ENCODE measurements around the gene CKS1B. TPM values are rescaled to one million over a fixed set of nuclear protein-coding genes. Genes with fewer than 3 reads are reported as not detected.
A peak's percentile ranks its signal among the peaks of the same experiment; 100 is the strongest.

The CKS1B gene
- 100 to 1,000 TPM; 197 to 205 TPM for total RNA-seq

DNA sequence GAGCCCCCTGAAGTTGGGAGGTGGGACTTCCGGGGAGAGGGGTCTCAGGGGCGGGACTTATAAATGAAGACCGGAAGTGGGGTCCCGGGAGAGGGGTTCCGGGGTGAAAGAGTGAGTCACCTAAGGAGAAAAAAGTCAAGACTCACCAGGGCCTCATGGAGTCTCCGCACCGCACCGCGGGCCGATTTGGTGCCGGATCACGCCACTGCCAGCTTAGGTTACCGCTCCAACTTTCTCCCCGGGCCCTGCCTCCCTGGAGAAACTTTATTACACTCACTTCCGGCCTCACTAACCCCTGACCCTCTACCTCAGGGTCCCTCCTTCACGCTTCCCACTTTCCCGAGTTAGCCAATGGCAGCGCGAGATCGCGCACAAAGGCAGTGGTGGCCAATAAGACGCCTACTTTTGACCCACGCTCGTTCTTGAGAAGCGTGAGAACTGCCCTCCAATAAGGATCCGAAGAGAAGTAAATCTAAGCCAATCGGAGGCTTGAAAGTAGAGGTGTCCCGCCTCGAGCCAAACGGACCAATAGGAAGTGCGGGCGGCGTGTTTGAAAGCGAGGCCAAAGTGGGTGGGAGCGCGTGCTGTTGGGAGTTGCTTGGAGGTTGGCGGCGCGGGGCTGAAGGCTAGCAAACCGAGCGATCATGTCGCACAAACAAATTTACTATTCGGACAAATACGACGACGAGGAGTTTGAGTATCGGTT, at the start of gene CKS1B:
CKS1B (plus strand) TSS at position 580 of the 706 bp plus-strand sequence; CDS start at position 645, 65 bp downstream.
- intact Hi-C loops (cut with micrococcal nuclease), result loop anchor here (1.0 to 2.0 kb wide), 8 partner anchors 9 to 416 kb away; partner anchors contain the start of genes ADAM15, FLAD1, PYGO2 and UBE2Q1
- Mint-ChIP-seq H3K4me1 (ENCODE audit: low read depth) (peaks cover 30% of the 10 kb centered on the region), H3K9me3 (no peaks in the 10 kb centered on the region), H3K27ac (no peak within 1 kb of the TSS), H3K4me3 (no peak within 1 kb of the TSS), H3K36me3 (peaks cover 17% of the 10 kb centered on the region), H3K27me3 (no peaks in the 10 kb centered on the region)
- ChIA-PET POLR2A (interaction anchor here (0.9 to 3.2 kb wide), 13 partner anchors 9 to 414 kb away, joined by 3 to 27 read pairs (median 6); partner anchors contain the start of genes FLAD1, LENEP, PBXIP1 and PMVK), CTCF (interaction anchor here (0.9 to 12.9 kb wide), 12 partner anchors 9 to 111 kb away, joined by 3 to 80 read pairs (median 8); partner anchors contain the start of genes ADAM15, FLAD1, PBXIP1 and PYGO2)
- peak; percentile 98 for DNase-seq

DNA sequence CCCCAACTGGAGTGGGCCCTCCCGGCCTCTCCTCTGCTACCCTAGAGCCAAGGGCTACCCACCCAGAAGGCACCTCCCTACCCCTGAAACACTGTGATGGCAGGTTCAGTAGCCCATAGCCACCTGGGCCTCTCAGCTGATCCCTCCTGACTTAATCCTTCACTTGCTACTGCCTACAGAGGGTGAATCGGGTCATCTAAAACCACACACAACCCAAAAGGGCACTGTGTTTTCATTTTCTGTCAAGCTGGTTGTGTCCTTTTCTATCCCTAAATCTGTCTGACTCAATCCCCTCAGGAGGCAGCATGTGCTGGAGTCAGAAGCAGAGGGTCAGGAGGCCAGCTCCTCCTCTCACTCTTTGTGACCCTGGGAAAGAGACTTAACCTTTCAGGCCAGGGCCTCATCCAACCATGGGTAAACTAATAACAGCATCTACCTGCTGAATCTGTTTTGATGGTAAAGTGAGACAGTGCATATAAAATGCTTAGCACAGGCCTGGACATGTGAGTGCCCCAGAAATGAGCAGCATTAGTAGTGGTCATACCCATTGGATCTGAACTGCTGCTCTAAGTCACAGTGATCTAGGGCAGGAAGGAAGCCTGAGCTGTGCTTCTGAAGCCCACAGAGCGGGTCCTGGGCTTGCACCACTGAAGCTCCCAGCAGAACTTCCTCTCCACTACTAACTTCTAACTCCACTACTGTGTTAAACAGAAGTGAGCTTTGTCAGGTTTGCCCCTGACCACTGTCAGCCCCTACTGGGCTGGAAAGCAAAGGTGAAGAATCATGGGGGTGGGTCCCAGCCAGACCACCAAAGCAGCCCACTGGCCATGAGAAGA, 48.9 kb upstream of the CKS1B start:
- Mint-ChIP-seq H3K9me3 (no peaks in the 10 kb centered on the region), H3K4me3 (no peak overlapping the region), H3K27ac (no peak overlapping the region), H3K27me3 (no peaks in the 10 kb centered on the region), H3K4me1 (ENCODE audit: low read depth) (no peaks in the 10 kb centered on the region), H3K36me3 (peaks cover 41% of the 10 kb centered on the region)
- CTCF ChIA-PET, result interaction anchor here (1.0 to 1.1 kb wide), 2 partner anchors 11 to 256 kb away, joined by 3 to 4 read pairs; partner anchors contain the start of gene PMVK
- POLR2A ChIA-PET, result no interaction called here
- no peak for DNase-seq
- intact Hi-C loops (cut with micrococcal nuclease), result no loop called here

DNA sequence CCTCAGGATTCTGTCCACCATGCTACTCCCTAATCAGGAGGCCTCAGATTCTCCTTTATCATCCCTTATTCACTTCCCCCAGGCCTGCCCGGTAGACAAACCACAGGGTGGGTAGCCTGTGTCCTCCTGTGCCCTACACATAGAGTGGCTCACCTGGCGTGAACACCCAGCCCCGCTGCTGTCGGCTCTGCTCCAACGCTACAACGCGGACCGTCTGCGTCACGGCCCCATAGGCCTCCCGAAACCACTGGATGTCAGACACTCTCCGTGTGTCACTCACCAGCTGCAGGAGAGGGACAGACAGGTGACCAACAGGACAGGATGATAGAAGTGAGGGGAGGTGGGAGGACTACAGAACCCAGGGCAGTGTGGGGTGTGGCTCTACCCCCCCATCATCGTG, 48.3 kb upstream of the CKS1B start:
- H3K27me3 Mint-ChIP-seq, result no peaks in the 10 kb centered on the region
- H3K9me3 Mint-ChIP-seq, result no peaks in the 10 kb centered on the region
- no peaks in the 10 kb centered on the region for H3K4me1 Mint-ChIP-seq (ENCODE audit: low read depth)
- H3K27ac Mint-ChIP-seq, result no peak overlapping the region
- no peak overlapping the region for H3K4me3 Mint-ChIP-seq
- ChIA-PET POLR2A (no interaction called here), CTCF (interaction anchor here (0.6 to 1.1 kb wide), 3 partner anchors 10 to 432 kb away, joined by 3 to 4 read pairs (median 3); partner anchors contain the start of gene PMVK)
- H3K36me3 Mint-ChIP-seq, result peaks cover 44% of the 10 kb centered on the region
- intact Hi-C loops (cut with micrococcal nuclease), result no loop called here
- no peak for DNase-seq

GRCh38 chr1:154931940-154932487, 42.5 kb upstream of the CKS1B start:
- intact Hi-C loops (cut with micrococcal nuclease), result no loop called here
- H3K4me3 Mint-ChIP-seq, result no peak overlapping the region
- DNase-seq, result no peak
- no peaks in the 10 kb centered on the region for H3K9me3 Mint-ChIP-seq
- ChIA-PET CTCF (interaction anchor here (1.3 kb wide), 1 partner anchor 12 kb away, joined by 3 read pairs; no protein-coding TSS in a partner anchor), POLR2A (no interaction called here)
- no peak overlapping the region for H3K27ac Mint-ChIP-seq
- peaks cover 18% of the 10 kb centered on the region for H3K4me1 Mint-ChIP-seq (ENCODE audit: low read depth)
- H3K27me3 Mint-ChIP-seq, result no peaks in the 10 kb centered on the region
- peaks cover 27% of the 10 kb centered on the region for H3K36me3 Mint-ChIP-seq

DNA sequence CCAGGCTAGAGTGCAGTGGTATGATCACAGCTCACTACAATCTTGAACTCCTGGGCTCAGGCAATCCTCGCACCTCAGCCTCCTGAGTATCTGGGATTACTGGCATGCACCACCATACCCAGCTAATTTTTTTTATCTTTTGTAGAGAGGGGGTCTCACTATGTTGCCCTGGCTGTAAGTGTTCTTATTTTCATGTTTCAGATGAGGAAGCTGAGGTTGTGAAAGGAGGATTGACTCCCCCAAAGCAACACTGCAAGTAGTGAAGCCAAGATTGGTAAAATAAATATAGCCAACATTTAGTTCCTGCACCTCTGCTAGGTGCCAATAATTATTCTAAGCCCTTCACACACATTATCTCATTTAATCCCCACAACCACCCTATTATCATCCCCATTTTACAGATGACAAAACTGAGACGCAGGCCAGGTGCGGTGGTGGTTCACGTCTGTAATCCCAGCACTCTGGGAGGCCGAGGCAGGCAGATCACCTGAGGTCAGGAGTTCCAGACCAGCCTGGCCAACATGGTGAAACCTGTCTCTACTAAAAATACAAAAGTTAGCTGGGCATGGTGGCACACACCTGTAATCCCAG, 40.0 kb upstream of the CKS1B start:
- no peak overlapping the region for H3K4me3 Mint-ChIP-seq
- DNase-seq, result no peak
- no peaks in the 10 kb centered on the region for H3K9me3 Mint-ChIP-seq
- no peak overlapping the region for H3K27ac Mint-ChIP-seq
- intact Hi-C loops (cut with micrococcal nuclease), result no loop called here
- peaks cover 37% of the 10 kb centered on the region for H3K4me1 Mint-ChIP-seq (ENCODE audit: low read depth)
- no peaks in the 10 kb centered on the region for H3K27me3 Mint-ChIP-seq
- ChIA-PET POLR2A (no interaction called here), CTCF (no interaction called here)
- peaks cover 17% of the 10 kb centered on the region for H3K36me3 Mint-ChIP-seq

GRCh38 chr1:154935749-154936554, 38.5 kb upstream of the CKS1B start:
- POLR2A ChIA-PET, result interaction anchor here (0.5 to 3.1 kb wide), 20 partner anchors 10 to 594 kb away, joined by 3 to 20 read pairs (median 4); partner anchors contain the start of genes ADAM15, CKS1B, EFNA4 and FLAD1
- intact Hi-C loops (cut with micrococcal nuclease), result loop anchor here (2.0 to 5.0 kb wide), 4 partner anchors 126 to 327 kb away; partner anchors contain the start of genes ADAR and EFNA4
- H3K27ac Mint-ChIP-seq, result peak overlapping the region; percentile 96
- no peaks in the 10 kb centered on the region for H3K27me3 Mint-ChIP-seq
- peaks cover 48% of the 10 kb centered on the region for H3K4me1 Mint-ChIP-seq (ENCODE audit: low read depth)
- H3K36me3 Mint-ChIP-seq, result peaks cover 9% of the 10 kb centered on the region
- CTCF ChIA-PET, result interaction anchor here (0.6 to 3.5 kb wide), 27 partner anchors 8 to 375 kb away, joined by 3 to 17 read pairs (median 5); partner anchors contain the start of genes ADAM15, EFNA4, FLAD1 and PBXIP1
- peak; percentile 54 for DNase-seq
- H3K4me3 Mint-ChIP-seq, result peak overlapping the region; percentile 90
- H3K9me3 Mint-ChIP-seq, result no peaks in the 10 kb centered on the region

- CTCF ChIA-PET, result interaction anchor here (0.7 to 3.5 kb wide), 29 partner anchors 9 to 376 kb away, joined by 3 to 17 read pairs (median 4); partner anchors contain the start of genes ADAM15, EFNA4, FLAD1 and PBXIP1
- Mint-ChIP-seq H3K27ac (peak within 1 kb of the TSS; percentile 96), H3K27me3 (no peaks in the 10 kb centered on the region), H3K4me1 (ENCODE audit: low read depth) (peaks cover 55% of the 10 kb centered on the region), H3K36me3 (peaks cover 5% of the 10 kb centered on the region), H3K4me3 (peak within 1 kb of the TSS; percentile 90), H3K9me3 (no peaks in the 10 kb centered on the region)
- DNase-seq, result peak; percentile 96
- intact Hi-C loops (cut with micrococcal nuclease), result loop anchor here (1.0 to 5.0 kb wide), 8 partner anchors 19 to 377 kb away; partner anchors contain the start of genes ADAR, CKS1B, EFNA4 and ZBTB7B
- POLR2A ChIA-PET, result interaction anchor here (0.5 to 3.1 kb wide), 20 partner anchors 10 to 595 kb away, joined by 3 to 20 read pairs (median 4); partner anchors contain the start of genes ADAM15, CKS1B, EFNA4 and FLAD1
Observed at GRCh38 chr1:154936555-154937084, 37.9 kb upstream of the CKS1B start, which contains the start of gene PMVK. Gene PMVK, minus strand, starts transcription at chr1:154936719. Its CDS starts 34 bp downstream, at chr1:154936685.

GRCh38 chr1:154937085-154937987, 37.1 kb upstream of the CKS1B start:
- H3K36me3 Mint-ChIP-seq, result peaks cover 5% of the 10 kb centered on the region
- intact Hi-C loops (cut with micrococcal nuclease), result loop anchor here (1.0 to 5.0 kb wide), 8 partner anchors 18 to 378 kb away; partner anchors contain the start of genes ADAR, CKS1B, EFNA4 and ZBTB7B
- CTCF ChIA-PET, result interaction anchor here (0.7 to 3.5 kb wide), 34 partner anchors 8 to 377 kb away, joined by 3 to 17 read pairs (median 4); partner anchors contain the start of genes ADAM15, EFNA4, FLAD1 and PBXIP1
- peak overlapping the region; percentile 96 for H3K27ac Mint-ChIP-seq
- H3K4me3 Mint-ChIP-seq, result peak overlapping the region; percentile 90
- no peaks in the 10 kb centered on the region for H3K9me3 Mint-ChIP-seq
- no peaks in the 10 kb centered on the region for H3K27me3 Mint-ChIP-seq
- DNase-seq, result peak; percentile 93
- peaks cover 62% of the 10 kb centered on the region for H3K4me1 Mint-ChIP-seq (ENCODE audit: low read depth)
- POLR2A ChIA-PET, result interaction anchor here (0.7 to 3.1 kb wide), 13 partner anchors 15 to 331 kb away, joined by 3 to 20 read pairs (median 5); partner anchors contain the start of genes CKS1B, EFNA4, FLAD1 and PBXIP1

DNA sequence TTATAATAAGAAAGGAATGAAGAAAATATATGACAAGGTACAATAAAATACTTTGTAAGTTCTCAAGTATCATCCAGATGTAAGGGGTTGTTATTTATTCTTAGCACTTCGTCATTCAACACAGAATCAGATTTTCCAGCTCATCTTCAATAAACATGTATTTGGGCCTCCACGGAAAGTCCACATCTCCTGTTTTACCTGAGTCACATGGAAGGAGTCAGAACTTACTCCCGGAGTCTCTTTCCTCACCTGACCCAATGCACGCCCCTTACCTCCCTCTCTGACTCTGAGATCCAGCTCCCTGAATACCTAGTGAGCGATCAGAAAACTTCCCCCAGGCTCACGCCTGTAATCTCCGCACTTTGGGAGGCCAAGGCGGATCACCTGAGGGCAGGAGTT, 36.5 kb upstream of the CKS1B start:
- ChIA-PET CTCF (interaction anchor here (0.7 to 3.5 kb wide), 13 partner anchors 10 to 190 kb away, joined by 3 to 17 read pairs (median 4); partner anchors contain the start of genes ADAM15 and PYGO2), POLR2A (interaction anchor here (0.9 to 3.1 kb wide), 4 partner anchors 14 to 147 kb away, joined by 3 to 20 read pairs (median 10); partner anchors contain the start of gene PBXIP1)
- Mint-ChIP-seq H3K27me3 (no peaks in the 10 kb centered on the region), H3K4me1 (ENCODE audit: low read depth) (peaks cover 68% of the 10 kb centered on the region), H3K9me3 (no peaks in the 10 kb centered on the region), H3K27ac (peak overlapping the region; percentile 96), H3K36me3 (peaks cover 5% of the 10 kb centered on the region), H3K4me3 (peak overlapping the region; percentile 90)
- intact Hi-C loops (cut with micrococcal nuclease), result loop anchor here (1.0 to 5.0 kb wide), 8 partner anchors 17 to 379 kb away; partner anchors contain the start of genes ADAR, CKS1B, EFNA4 and ZBTB7B
- DNase-seq, result peak; percentile 30

Data from activated CD4-positive, alpha-beta memory T cell treated with anti-CD3 and anti-CD28 coated beads for 36 hours (primary cell).